Sigmoid colon (tissue), 7 donors: ENCODE results near the gene TNFRSF1B. TPM values are rescaled to one million over a fixed set of nuclear protein-coding genes. Genes with fewer than 3 reads are reported as not detected.

Experiments used
- DNase-seq: peaks from one replicate; pipeline ENCODE4 v3.0.0-alpha.2; 2019
- H3K27ac ChIP-seq, 4 donors: fragments of 200-600 bp; sonication (generic); one replicate each; pipeline ENCODE4 v1.5.1; 2016 to 2019; ENCODE audit warnings: mild to moderate bottlenecking in 1 of 4
- H3K27me3 ChIP-seq, 3 donors: fragments of 200-600 bp; sonication (generic); one replicate each; pipeline ENCODE4 v1.5.1; 2019; ENCODE audit warnings: mild to moderate bottlenecking in 1 of 3
- H3K36me3 ChIP-seq, 4 donors: fragments of 200-600 bp; sonication (generic); one replicate each; pipeline ENCODE4 v1.5.1; 2016 to 2019
- H3K4me1 ChIP-seq, 4 donors: fragments of 200-600 bp; sonication (generic); one replicate each; pipeline ENCODE4 v1.5.1; 2017 to 2019
- H3K4me3 ChIP-seq, 4 donors: fragments of 200-600 bp; sonication (generic); one replicate each; pipeline ENCODE4 v1.5.1; 2017 to 2019; ENCODE audit warnings: mild to moderate bottlenecking in 2 of 4, moderate library complexity in 1 of 4
- H3K9me3 ChIP-seq, 4 donors: fragments of 200-600 bp in 3 of 4; sonication (generic) in 3 of 4; one replicate each; pipeline versions ENCODE4 v1.5.1 to v1.6.1; 2013 to 2019
- EP300 ChIP-seq, 4 donors: sonication (generic); formaldehyde crosslinking; IDR thresholded peaks; one replicate each; pipeline ENCODE4 v1.6.1; 2017; ENCODE audit warnings: antibody characterized with exemption in 4 of 4
- POLR2A ChIP-seq, 2 donors: fragments of 450-650 bp; IDR thresholded peaks; one replicate each; pipeline ENCODE4 v1.6.1; 2016; ENCODE audit warnings: antibody characterized with exemption in 2 of 2, mild to moderate bottlenecking in 2 of 2, moderate library complexity in 2 of 2
- POLR2AphosphoS5 ChIP-seq, 4 donors: sonication (generic); formaldehyde crosslinking; IDR thresholded peaks; one replicate each; pipeline ENCODE4 v1.6.1; 2017; ENCODE audit warnings: antibody characterized with exemption in 4 of 4
- WGBS, 2 donors: extraction: QIAGEN DNeasy Blood & Tissue Kit; methylation state at CpG; one replicate each; pipeline ENCODE4 v1.1.7; 2013; 5-methylcytosine and 5-hydroxymethylcytosine counted together
- intact Hi-C: fragments of 100-400 bp; cut with DNase I; formaldehyde crosslinking; loops from one replicate; pipeline ENCODE4 v1.15.1; 2023
- polyA plus RNA-seq, 3 donors: library from polyadenylated mRNA; stranded (reverse); fragments of 200-250 nt; gene quantifications; one replicate each; pipeline ENCODE4 v1.2.3, GENCODE V29; 2013
- total RNA-seq, 4 donors: library from RNA; depleted of rRNA; stranded (reverse); fragments of >200 nt; gene quantifications; one replicate each; pipeline ENCODE4 v1.1.0, GENCODE V29; 2016
- TF ChIP-seq, protein P1 (sequence below), 4 experiments: fragments of 450-650 bp in 3 of 4; fragments of 200-600 bp in 1 of 4; IDR thresholded peaks; one replicate each; pipeline ENCODE4 v1.5.1; 2016 to 2019; ENCODE audit warnings: antibody characterized with exemption in 4 of 4, mild to moderate bottlenecking in 3 of 4, moderate library complexity in 2 of 4
- donor health status: healthy with polysubstance abuse.
- donor health status: Bipolar disorder and iron deficiency.
- donor health status: healthy.

Gene TNFRSF1B
- total and polyA plus RNA-seq, 7 donors, result 4.2 to 37.2 (median 18.6) TPM

- Histone ChIP-seq H3K9me3 (no peaks in the 10 kb centered on the region), H3K4me1 (no peaks in the 10 kb centered on the region), H3K4me3 (no peak overlapping the region), H3K27ac (no peak overlapping the region), H3K27me3 (no peaks in the 10 kb centered on the region), H3K36me3 (peaks cover 33 to 92% (median 43%) of the 10 kb centered on the region in 4 donors)
- intact Hi-C loops, result no loop called here
- no peak for DNase-seq
- 94 to 96% methylated on average over 1 of the region's 1 CpG for WGBS, 2 donors
- TF ChIP-seq POLR2A (IDR thresholded peaks at IDR 0.05), result no peak
- no peak for TF ChIP-seq EP300 (IDR thresholded peaks at IDR 0.05)
- TF ChIP-seq POLR2AphosphoS5 (IDR thresholded peaks at IDR 0.05), result no peak
- TF ChIP-seq, protein P1, sequence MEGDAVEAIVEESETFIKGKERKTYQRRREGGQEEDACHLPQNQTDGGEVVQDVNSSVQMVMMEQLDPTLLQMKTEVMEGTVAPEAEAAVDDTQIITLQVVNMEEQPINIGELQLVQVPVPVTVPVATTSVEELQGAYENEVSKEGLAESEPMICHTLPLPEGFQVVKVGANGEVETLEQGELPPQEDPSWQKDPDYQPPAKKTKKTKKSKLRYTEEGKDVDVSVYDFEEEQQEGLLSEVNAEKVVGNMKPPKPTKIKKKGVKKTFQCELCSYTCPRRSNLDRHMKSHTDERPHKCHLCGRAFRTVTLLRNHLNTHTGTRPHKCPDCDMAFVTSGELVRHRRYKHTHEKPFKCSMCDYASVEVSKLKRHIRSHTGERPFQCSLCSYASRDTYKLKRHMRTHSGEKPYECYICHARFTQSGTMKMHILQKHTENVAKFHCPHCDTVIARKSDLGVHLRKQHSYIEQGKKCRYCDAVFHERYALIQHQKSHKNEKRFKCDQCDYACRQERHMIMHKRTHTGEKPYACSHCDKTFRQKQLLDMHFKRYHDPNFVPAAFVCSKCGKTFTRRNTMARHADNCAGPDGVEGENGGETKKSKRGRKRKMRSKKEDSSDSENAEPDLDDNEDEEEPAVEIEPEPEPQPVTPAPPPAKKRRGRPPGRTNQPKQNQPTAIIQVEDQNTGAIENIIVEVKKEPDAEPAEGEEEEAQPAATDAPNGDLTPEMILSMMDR (IDR thresholded peaks at IDR 0.05), result no peak
Measured at GRCh38 chr1:12249181-12249580, 82.4 kb downstream of the TNFRSF1B start.

DNA sequence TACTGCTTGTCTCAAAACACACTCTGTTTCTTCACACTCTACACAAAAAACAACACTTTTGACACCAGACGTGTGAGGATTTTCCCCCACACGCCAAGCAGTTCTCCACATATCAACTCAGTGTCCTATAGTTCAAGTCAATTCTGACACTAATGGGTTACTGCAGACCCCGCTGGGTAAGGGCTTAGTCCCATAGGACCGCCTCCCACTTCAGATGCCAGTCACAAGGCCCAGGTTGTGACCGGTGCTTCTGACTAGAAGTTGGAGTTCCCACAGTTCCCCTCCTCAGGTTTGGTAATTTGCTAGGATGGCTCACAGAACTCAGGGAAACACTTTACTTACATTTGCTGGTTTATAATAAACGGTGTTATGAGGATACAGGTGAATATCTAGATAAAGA lies 83.0 kb downstream of the TNFRSF1B start:
- 83 to 89% methylated on average over 6 of the region's 6 CpGs for WGBS, 2 donors
- intact Hi-C loops, result no loop called here
- no peaks in the 10 kb centered on the region for H3K27me3 ChIP-seq
- H3K27ac ChIP-seq, result no peak overlapping the region
- no peak for DNase-seq
- H3K9me3 ChIP-seq, result no peaks in the 10 kb centered on the region
- TF ChIP-seq POLR2A (IDR thresholded peaks at IDR 0.05) (no peak), POLR2AphosphoS5 (IDR thresholded peaks at IDR 0.05) (no peak), EP300 (IDR thresholded peaks at IDR 0.05) (no peak)
- TF ChIP-seq, protein P1 (IDR thresholded peaks at IDR 0.05), result no peak
- peaks cover 27 to 92% (median 38%) of the 10 kb centered on the region in 4 donors for H3K36me3 ChIP-seq
- no peaks in the 10 kb centered on the region for H3K4me1 ChIP-seq
- no peak overlapping the region for H3K4me3 ChIP-seq

DNA sequence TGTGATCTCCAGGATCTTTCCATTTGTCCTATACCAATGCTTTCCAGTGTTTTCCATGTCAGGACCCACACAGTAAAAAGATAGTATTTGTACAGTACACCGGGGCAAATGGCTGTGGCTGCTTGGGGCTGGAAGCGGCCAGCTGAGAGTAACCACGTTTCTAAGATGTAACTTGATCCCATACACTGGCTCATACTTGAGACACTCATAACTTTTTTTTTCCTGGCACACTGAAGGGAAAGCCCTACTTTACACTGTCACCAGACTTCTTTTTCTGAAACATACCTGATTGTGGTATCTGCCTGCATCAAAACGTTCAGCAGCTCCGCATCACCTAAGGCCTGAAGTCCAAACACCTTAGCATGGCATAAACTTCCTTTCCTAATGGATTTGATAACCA lies 84.7 kb downstream of the TNFRSF1B start:
- intact Hi-C loops, result no loop called here
- Histone ChIP-seq H3K36me3 (peaks cover 23 to 92% (median 37%) of the 10 kb centered on the region in 4 donors), H3K4me1 (no peaks in the 10 kb centered on the region), H3K27ac (no peak overlapping the region), H3K4me3 (no peak overlapping the region), H3K9me3 (no peaks in the 10 kb centered on the region), H3K27me3 (no peaks in the 10 kb centered on the region)
- DNase-seq, result no peak
- TF ChIP-seq, protein P1 (IDR thresholded peaks at IDR 0.05), result no peak
- no peak for TF ChIP-seq POLR2AphosphoS5 (IDR thresholded peaks at IDR 0.05)
- no peak for TF ChIP-seq POLR2A (IDR thresholded peaks at IDR 0.05)
- TF ChIP-seq EP300 (IDR thresholded peaks at IDR 0.05), result no peak
- 82 to 86% methylated on average over 5 of the region's 5 CpGs for WGBS, 2 donors

DNA sequence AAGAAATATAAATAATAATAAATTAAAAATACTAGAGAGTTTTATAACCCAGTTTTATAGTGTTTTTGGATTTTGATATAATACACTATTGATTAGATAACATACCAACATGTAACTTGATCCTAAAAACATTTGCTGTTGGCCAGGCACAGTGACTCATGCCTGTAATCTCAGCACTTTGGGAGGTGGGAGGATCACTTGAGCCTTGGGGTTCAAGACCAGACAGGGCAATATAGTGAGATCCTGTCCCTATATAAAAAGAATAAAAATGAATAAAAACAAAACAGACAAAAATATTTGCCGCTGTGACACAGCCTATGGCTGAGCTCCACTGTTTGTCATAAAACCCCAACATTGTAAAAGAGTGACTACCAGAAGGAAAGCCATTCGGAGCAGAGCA lies 89.1 kb downstream of the TNFRSF1B start:
- Histone ChIP-seq H3K4me3 (no peak overlapping the region), H3K9me3 (no peaks in the 10 kb centered on the region), H3K4me1 (no peaks in the 10 kb centered on the region), H3K36me3 (peaks cover 19 to 94% (median 43%) of the 10 kb centered on the region in 4 donors), H3K27ac (no peak overlapping the region), H3K27me3 (no peaks in the 10 kb centered on the region)
- WGBS, 2 donors, result 95 to 97% methylated on average over 2 of the region's 2 CpGs
- TF ChIP-seq POLR2AphosphoS5 (IDR thresholded peaks at IDR 0.05) (no peak), POLR2A (IDR thresholded peaks at IDR 0.05) (no peak), EP300 (IDR thresholded peaks at IDR 0.05) (no peak)
- TF ChIP-seq, protein P1 (IDR thresholded peaks at IDR 0.05), result no peak
- intact Hi-C loops, result no loop called here
- no peak for DNase-seq

DNA sequence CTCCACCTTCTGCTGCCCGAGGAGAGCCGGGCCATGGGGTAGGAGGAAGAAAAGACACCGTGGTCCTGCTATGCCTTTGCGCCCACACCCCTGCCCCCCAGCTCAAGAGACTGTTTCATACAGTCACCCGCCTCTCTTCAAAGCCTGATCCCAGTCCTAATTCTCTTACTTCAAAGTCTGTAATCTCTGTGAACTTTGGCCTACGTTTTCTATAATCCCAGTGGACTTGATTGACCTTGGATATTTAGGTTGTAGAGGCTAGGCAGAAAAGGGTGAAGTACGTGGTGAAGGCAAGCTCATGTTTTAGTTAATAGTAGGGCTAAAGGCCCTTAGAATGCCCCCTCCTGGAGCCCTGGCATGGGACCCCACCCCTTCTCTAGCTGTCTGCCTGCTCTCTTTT lies 91.5 kb downstream of the TNFRSF1B start:
- H3K27ac ChIP-seq, result no peak overlapping the region
- no peak for DNase-seq
- intact Hi-C loops, result no loop called here

More for the DNA sequence above, 91.5 kb downstream of the TNFRSF1B start:
- Histone ChIP-seq H3K27me3 (no peaks in the 10 kb centered on the region), H3K4me3 (no peak overlapping the region), H3K36me3 (peaks cover 25 to 95% (median 51%) of the 10 kb centered on the region in 4 donors), H3K4me1 (no peaks in the 10 kb centered on the region), H3K9me3 (no peaks in the 10 kb centered on the region)
- TF ChIP-seq, protein P1 (IDR thresholded peaks at IDR 0.05), result no peak
- TF ChIP-seq EP300 (IDR thresholded peaks at IDR 0.05), result no peak
- TF ChIP-seq POLR2A (IDR thresholded peaks at IDR 0.05), result no peak
- no peak for TF ChIP-seq POLR2AphosphoS5 (IDR thresholded peaks at IDR 0.05)
- 68 to 91% methylated on average over 7 of the region's 7 CpGs for WGBS, 2 donors
